Glomerular endothelial cell (primary cell): ENCODE results near the gene MTA3. TPM values are rescaled to one million over a fixed set of nuclear protein-coding genes. Genes with fewer than 3 reads are reported as not detected.

Source experiments
- DNase-seq: peaks from one replicate; pipeline ENCODE4 v3.0.0-alpha.2; 2011; ENCODE audit warnings: low read depth, low spot score; ENCODE audit errors: extremely low read depth
- total RNA-seq: library from RNA; depleted of rRNA; stranded (reverse); fragments of >200 nt; gene quantifications from 2 replicates; pipeline ENCODE4 v1.2.3, GENCODE V29; 2015

Gene MTA3
- total RNA-seq, 1 donor from 2014 or later: 37.2 TPM

DNA sequence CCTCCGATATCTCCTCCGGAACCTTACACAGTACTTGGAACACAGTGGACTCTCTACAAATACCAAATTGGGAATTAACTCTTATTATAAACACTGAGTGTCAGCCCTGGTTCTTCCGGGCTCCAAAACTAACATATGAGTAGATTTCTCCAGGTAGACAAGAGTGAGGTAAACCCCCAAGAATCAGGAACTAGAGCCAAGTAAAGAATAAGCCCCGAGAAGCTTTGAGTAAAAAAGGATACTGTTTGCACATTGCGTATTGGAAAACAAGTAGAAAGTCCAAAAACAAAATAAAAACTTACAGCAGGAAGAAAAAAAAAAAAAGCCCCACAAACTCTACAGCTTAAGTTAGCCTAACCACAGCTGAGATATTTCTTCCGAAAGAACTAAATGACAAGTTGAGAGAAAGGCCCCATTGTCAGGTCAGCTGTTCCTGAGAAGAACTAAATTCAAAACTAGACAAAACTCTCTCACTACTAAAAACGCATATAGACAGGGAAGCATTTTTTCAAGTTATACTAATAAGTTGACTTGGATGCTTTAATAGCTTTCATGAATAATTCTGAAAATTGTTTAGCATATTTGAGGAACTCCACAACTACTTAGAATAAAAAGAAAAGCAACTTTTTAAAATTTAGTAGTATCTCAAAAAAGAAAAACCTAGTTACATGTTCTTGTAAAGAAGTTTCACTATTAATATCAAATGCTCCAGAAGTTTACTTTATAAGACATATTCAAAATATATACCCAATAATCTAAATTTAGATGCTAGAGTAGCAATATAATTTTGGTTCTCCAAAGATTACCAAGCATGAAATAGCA is 228.2 kb downstream of the MTA3 start:
- DNase-seq: no peak

- DNase-seq: no peak
Observed at GRCh38 chr2:42797281-42797680, 228.8 kb downstream of the MTA3 start.

DNA sequence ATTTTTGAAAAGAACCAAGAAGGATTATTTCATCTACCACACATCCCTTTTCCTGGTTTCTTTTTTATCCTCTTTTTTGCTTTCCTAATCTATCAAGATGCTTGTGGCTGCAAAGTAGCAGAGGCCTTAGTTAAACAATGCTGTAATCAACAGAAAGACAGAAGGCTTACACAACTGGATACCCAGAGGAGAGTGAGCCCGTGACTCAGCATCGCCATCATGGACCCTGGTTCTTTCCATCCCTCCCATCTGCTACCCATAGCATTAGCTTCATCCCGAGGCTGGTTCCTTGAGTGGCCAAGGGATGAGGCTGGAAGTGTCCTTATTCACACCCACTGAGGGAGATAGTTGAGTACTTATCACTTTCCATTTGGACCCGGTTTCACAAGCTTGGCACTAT is 231.4 kb downstream of the MTA3 start:
- DNase-seq: no peak

- DNase-seq: no peak
Observed at GRCh38 chr2:42800461-42800962, 232.1 kb downstream of the MTA3 start.

DNA sequence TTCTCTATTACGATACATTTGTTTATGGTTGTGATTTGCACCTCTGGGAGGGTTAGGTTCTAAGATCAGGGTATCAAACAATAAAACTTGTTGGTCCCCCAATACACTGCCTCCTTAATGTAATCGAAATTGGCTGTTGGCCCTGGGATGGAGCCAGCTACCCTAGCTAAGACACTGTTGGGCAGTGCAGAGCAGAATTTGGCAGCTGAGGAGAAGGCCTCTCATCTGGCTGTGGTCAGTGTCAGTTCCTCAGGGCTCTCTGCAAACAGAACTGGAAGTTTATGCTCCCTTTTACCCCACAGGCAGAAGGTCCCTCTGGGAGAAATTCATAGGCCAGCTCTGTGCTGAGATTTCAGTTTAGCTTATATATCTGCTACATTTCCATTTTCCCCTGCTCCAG is 232.5 kb downstream of the MTA3 start:
- DNase-seq: no peak

GRCh38 chr2:42801381-42801780 is 232.9 kb downstream of the MTA3 start:
- DNase-seq: no peak

DNA sequence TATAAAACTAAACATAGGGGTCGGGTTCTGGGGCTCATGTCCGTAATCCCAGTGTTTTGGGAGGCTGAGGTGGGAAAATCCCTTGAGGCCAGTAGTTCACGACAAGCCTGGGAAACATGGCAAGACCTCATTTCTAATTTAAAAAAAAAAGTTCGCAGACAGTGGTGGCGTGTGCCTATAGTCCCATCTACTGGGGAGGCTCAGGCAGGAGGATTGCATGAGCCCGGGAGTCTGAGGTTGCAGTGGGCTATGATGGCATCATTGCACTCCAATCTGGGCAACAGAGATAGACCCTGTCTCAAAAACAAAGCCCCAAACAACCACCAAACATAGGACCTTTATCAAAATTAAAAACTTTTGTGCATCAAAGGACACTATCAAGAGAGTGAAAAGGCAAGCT is 233.7 kb downstream of the MTA3 start:
- DNase-seq: no peak

DNA sequence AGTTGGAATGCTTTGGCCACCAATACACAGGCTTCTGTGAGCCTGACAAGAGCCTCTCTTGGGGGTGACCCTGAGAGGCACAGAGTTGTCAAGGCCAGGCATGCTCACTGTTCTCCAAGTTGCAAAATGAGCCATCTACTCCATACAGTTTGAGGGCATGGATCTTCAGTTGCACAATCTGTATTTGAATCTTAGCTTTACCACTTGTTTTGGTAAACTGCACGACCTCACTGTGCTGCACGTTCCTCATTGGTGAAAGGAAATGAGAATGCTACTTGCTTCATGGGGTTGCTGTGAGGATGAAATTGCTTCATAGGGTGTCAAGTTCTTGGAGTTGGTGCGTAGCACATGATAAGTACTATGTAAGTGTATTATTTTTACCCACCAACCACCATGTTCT is 235.9 kb downstream of the MTA3 start:
- no peak for DNase-seq

DNA sequence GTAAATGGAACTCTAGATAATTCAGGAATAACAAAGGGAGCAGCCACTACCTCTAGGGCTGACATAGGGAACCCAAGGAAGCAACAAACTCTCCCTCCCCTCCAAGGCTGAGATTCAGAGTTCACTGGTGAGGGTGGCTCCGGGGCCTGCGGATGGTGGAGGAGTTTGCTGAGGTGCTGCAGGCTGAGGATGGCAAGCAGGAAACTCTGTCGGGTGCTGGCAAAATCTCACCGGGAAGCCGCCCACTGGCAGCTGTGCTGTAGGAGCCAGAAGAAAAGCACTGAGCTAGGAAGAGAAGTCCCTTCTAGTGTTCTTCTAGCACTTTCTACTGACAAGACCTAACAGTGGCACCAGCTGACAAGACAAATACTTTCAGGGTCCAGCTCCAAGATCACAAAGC is 236.5 kb downstream of the MTA3 start:
- DNase-seq: no peak

Other genes starting within 250 kb of the MTA3 start
- 147 and 201 TPM in 2 replicates for gene COX7A2L, start 207.4 kb upstream of the MTA3 start, total RNA-seq
- gene KCNG3, start 74.7 kb upstream of the MTA3 start, total RNA-seq: 0.06 TPM in 1 of 2 replicates, not detected in the other
- not detected in 2 replicates for gene OXER1, start 195.5 kb downstream of the MTA3 start, total RNA-seq
- not detected in 2 replicates for gene HAAO, start 224.0 kb downstream of the MTA3 start, total RNA-seq